HCT116 (cell line): ENCODE measurements around the gene LRCH3. TPM values are rescaled to one million over a fixed set of nuclear protein-coding genes. Genes with fewer than 3 reads are reported as not detected.

ENCODE experiments used
- ATAC-seq: fragments of 200-7000 bp; cut with Tn5 transposase; 2 replicates; pipeline ENCODE4 v1.9.1; 2020; ENCODE audit warnings: mild to moderate bottlenecking, moderate library complexity
- BruUV-seq: library from RNA; stranded (reverse); fragments of 400-500 nt; replicated peaks from 2 replicates; lab custom pipeline; 2021; lab: Mats Ljungman, UMichigan
- CTCF ChIA-PET: fragments of 300-600 bp; sonication (Branson Sonifier 250); formaldehyde crosslinking; loops from one replicate; lab custom pipeline; 2021; ENCODE audit warnings: antibody characterized with exemption; lab: Charles Lee
- POLR2A ChIA-PET: fragments of 300-600, 350-600 bp; sonication (Branson Sonifier 250); formaldehyde crosslinking; loops from one replicate; lab custom pipeline; 2021; ENCODE audit warnings: antibody characterized with exemption; lab: Charles Lee
- RAD21 ChIA-PET, 2 experiments: fragments of 300-600 bp; sonication (Branson Sonifier 250); formaldehyde crosslinking; loops; one replicate each; lab custom pipeline; 2023; ENCODE audit warnings: low total read pairs in 2 of 2; ENCODE audit not compliant: uncharacterized antibody in 2 of 2, unreplicated experiment in 2 of 2, low non-redundant PET in 1 of 2; lab: Charles Lee
- DNase-seq: peaks from one replicate; pipeline ENCODE4 v3.0.0-alpha.2; 2010; ENCODE audit warnings: low read depth, low spot score
- H2AFZ ChIP-seq: fragments of 200-600 bp; shearing (Covaris generic), sonication (generic); 2 replicates; pipeline ENCODE4 v1.6.1; 2017; ENCODE audit warnings: low read depth, mixed run types, mixed read lengths, antibody characterized with exemption, low read length; ENCODE audit not compliant: poor library complexity, severe bottlenecking
- H3K27ac ChIP-seq: 2 replicates; pipeline ENCODE4 v1.5.1; 2012; ENCODE audit warnings: low read depth, low read length
- H3K27me3 ChIP-seq: fragments of 200-600 bp; sonication (generic); 2 replicates; pipeline ENCODE4 v1.6.1; 2016; ENCODE audit warnings: mixed run types, low read length, mixed read lengths; ENCODE audit not compliant: insufficient read depth
- H3K36me3 ChIP-seq, 2 experiments: fragments of 200-500 bp in 1 of 2; fragments of 200-600 bp in 1 of 2; sonication (Bioruptor generic) in 1 of 2; sonication (generic) in 1 of 2; 2 replicates each; pipeline versions ENCODE4 v1.5.1 to v1.6.1; 2014 to 2016; ENCODE audit warnings: low read length in 2 of 2, inconsistent platforms in 1 of 2, mixed read lengths in 1 of 2, mixed run types in 1 of 2; ENCODE audit not compliant: insufficient read depth in 2 of 2, control insufficient read depth in 1 of 2
- H3K4me1 ChIP-seq, 2 experiments: fragments of 200-600 bp in 1 of 2; sonication (generic) in 1 of 2; 2 replicates each; pipeline versions ENCODE4 v1.5.1 to v1.6.1; 2012 to 2017; ENCODE audit warnings: low read length in 2 of 2, inconsistent platforms in 1 of 2, mild to moderate bottlenecking in 1 of 2, mixed read lengths in 1 of 2, mixed run types in 1 of 2, moderate library complexity in 1 of 2; ENCODE audit not compliant: insufficient read depth in 2 of 2, control insufficient read depth in 1 of 2
- H3K4me2 ChIP-seq: fragments of 200-600 bp; sonication (generic); 2 replicates; pipeline ENCODE4 v1.6.1; 2017; ENCODE audit warnings: mixed run types, low read length, mixed read lengths
- H3K4me3 ChIP-seq, 2 experiments: fragments of 200-600 bp in 1 of 2; sonication (generic) in 1 of 2; replicated peaks in 1 of 2; 2 replicates each; pipeline ENCODE4 v1.5.1; 2011 to 2016; ENCODE audit warnings: low read length in 2 of 2, control low read depth in 1 of 2, low read depth in 1 of 2, mild to moderate bottlenecking in 1 of 2, mixed read lengths in 1 of 2, mixed run types in 1 of 2
- H3K79me2 ChIP-seq: fragments of 200-600 bp; sonication (generic); 2 replicates; pipeline ENCODE4 v1.6.1; 2017; ENCODE audit warnings: mild to moderate bottlenecking, mixed run types, low read length, moderate library complexity, mixed read lengths; ENCODE audit not compliant: insufficient read depth
- H3K9ac ChIP-seq: fragments of 200-600 bp; sonication (generic); 2 replicates; pipeline ENCODE4 v1.6.1; 2016; ENCODE audit warnings: low read length, mixed read lengths
- H3K9me2 ChIP-seq: fragments of 200-600 bp; sonication (generic), shearing (Covaris generic); 2 replicates; pipeline ENCODE4 v1.6.1; 2017; ENCODE audit warnings: mixed run types, mild to moderate bottlenecking, moderate library complexity; ENCODE audit not compliant: insufficient read depth
- H3K9me3 ChIP-seq, 2 experiments: fragments of 200-500 bp in 1 of 2; fragments of 200-600 bp in 1 of 2; sonication (Bioruptor generic) in 1 of 2; sonication (generic) in 1 of 2; 2 replicates each; pipeline ENCODE4 v1.6.1; 2014 to 2017; ENCODE audit warnings: low read length in 2 of 2, mixed read lengths in 2 of 2, inconsistent platforms in 1 of 2, low read depth in 1 of 2, mild to moderate bottlenecking in 1 of 2, mixed run types in 1 of 2, moderate library complexity in 1 of 2; ENCODE audit not compliant: control insufficient read depth in 1 of 2, insufficient read depth in 1 of 2
- H4K20me1 ChIP-seq: fragments of 200-600 bp; sonication (generic), shearing (Covaris generic); 2 replicates; pipeline ENCODE4 v1.6.1; 2017; ENCODE audit warnings: mixed run types, mild to moderate bottlenecking, moderate library complexity; ENCODE audit not compliant: insufficient read depth
- ELF1 ChIP-seq: IDR thresholded peaks from 2 replicates; pipeline ENCODE4 v1.6.1; 2012; ENCODE audit warnings: low read depth, borderline replicate concordance
- MAX ChIP-seq: IDR thresholded peaks from 2 replicates; pipeline ENCODE4 v1.6.1; 2012
- POLR2A ChIP-seq: IDR thresholded peaks from 2 replicates; pipeline ENCODE4 v1.7.0; 2011; ENCODE audit warnings: borderline replicate concordance; ENCODE audit not compliant: insufficient read depth, insufficient read length; ENCODE audit errors: extremely low read depth
- SIN3A ChIP-seq: IDR thresholded peaks from 2 replicates; pipeline ENCODE4 v1.6.1; 2012; ENCODE audit warnings: low read depth
- ZBTB33 ChIP-seq: IDR thresholded peaks from 2 replicates; pipeline ENCODE4 v1.6.1; 2011; ENCODE audit warnings: mild to moderate bottlenecking, low read length, moderate library complexity; ENCODE audit not compliant: insufficient replicate concordance; ENCODE audit errors: extremely low read depth
- intact Hi-C: fragments of 100-400 bp; cut with micrococcal nuclease; formaldehyde crosslinking; loops from 2 replicates; pipeline ENCODE4 v1.10.0; 2022
- total RNA-seq: library from RNA; stranded (reverse); gene quantifications from one replicate; pipeline ENCODE4 v1.2.1, GENCODE V29; 2021; ENCODE audit not compliant: unreplicated experiment
- TF ChIP-seq, protein P1 (sequence below), 3 experiments: fragments of 200-600 bp in 1 of 3; sonication (generic) in 1 of 3; IDR thresholded peaks in 2 of 3; conservative IDR thresholded peaks in 1 of 3; 2 replicates each; pipeline ENCODE4 v1.5.1; 2012 to 2017; ENCODE audit warnings: low read depth in 2 of 3, low read length in 2 of 3, antibody characterized with exemption in 1 of 3, borderline replicate concordance in 1 of 3, control low read depth in 1 of 3, mild to moderate bottlenecking in 1 of 3, mixed read lengths in 1 of 3, mixed run types in 1 of 3, moderate library complexity in 1 of 3; ENCODE audit not compliant: insufficient read depth in 1 of 3

Gene LRCH3
- total RNA-seq, 1 experiment from 2014 or later = 38.1 TPM

- ATAC-seq (no peak), DNase-seq (no peak)
- RAD21 ChIA-PET = no interaction called here
- intact Hi-C loops = no loop called here
- Histone ChIP-seq H3K4me1 (peaks cover 7 to 28% of the 10 kb centered on the region in 2 experiments), H3K27me3 (no peaks in the 10 kb centered on the region), H3K36me3 (0 out of 4 replicates have a peak, but pooled peaks cover 0 to 4% of the 10 kb centered on the region in 2 experiments), H2AFZ (no peak overlapping the region), H3K79me2 (peaks cover 16% of the 10 kb centered on the region), H3K4me3 (no peak overlapping the region), H3K4me2 (no peak overlapping the region), H4K20me1 (no peaks in the 10 kb centered on the region), H3K9me2 (no peaks in the 10 kb centered on the region), H3K9me3 (no peaks in the 10 kb centered on the region), H3K27ac (no peak overlapping the region), H3K9ac (no peak overlapping the region)
- CTCF ChIA-PET = no interaction called here
- BruUV-seq = TSS peak; percentile 15
- POLR2A ChIA-PET = no interaction called here
- no peak for TF ChIP-seq POLR2A
- TF ChIP-seq ZBTB33 = no peak
- TF ChIP-seq SIN3A = no peak
- no peak for TF ChIP-seq ELF1
- no peak for TF ChIP-seq MAX
- TF ChIP-seq, protein P1, sequence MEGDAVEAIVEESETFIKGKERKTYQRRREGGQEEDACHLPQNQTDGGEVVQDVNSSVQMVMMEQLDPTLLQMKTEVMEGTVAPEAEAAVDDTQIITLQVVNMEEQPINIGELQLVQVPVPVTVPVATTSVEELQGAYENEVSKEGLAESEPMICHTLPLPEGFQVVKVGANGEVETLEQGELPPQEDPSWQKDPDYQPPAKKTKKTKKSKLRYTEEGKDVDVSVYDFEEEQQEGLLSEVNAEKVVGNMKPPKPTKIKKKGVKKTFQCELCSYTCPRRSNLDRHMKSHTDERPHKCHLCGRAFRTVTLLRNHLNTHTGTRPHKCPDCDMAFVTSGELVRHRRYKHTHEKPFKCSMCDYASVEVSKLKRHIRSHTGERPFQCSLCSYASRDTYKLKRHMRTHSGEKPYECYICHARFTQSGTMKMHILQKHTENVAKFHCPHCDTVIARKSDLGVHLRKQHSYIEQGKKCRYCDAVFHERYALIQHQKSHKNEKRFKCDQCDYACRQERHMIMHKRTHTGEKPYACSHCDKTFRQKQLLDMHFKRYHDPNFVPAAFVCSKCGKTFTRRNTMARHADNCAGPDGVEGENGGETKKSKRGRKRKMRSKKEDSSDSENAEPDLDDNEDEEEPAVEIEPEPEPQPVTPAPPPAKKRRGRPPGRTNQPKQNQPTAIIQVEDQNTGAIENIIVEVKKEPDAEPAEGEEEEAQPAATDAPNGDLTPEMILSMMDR (IDR thresholded peaks at IDR 0.05 in 2 of 3, conservative IDR thresholded peaks at IDR 0.05 in 1 of 3; ENCODE audit: borderline replicate concordance in 1 of 3, insufficient read depth in 1 of 3, low read depth in 2 of 3, low read length in 2 of 3) = no peak
Measured at GRCh38 chr3:197820550-197821335, 29.7 kb downstream of the LRCH3 start.
